K562 (cell line): Measurements from ENCODE around the gene P2RY8. TPM values are rescaled to one million over a fixed set of nuclear protein-coding genes. Genes with fewer than 3 reads are reported as not detected.

Source experiments
- ATAC-seq: fragments of 200-7000 bp; cut with Tn5 transposase; 3 replicates; pipeline ENCODE4 v1.9.1; 2020; ENCODE audit warnings: moderate library complexity
- BruUV-seq: library from RNA; stranded (reverse); fragments of 400-500 nt; replicated peaks from 2 replicates; lab custom pipeline; 2021; lab: Mats Ljungman, UMichigan
- CTCF ChIA-PET: fragments of 300-600 bp; formaldehyde crosslinking; extraction: SDS; loops from one replicate; lab custom pipeline; 2021; ENCODE audit warnings: low intra/inter-chr PET ratio; lab: Yijun Ruan, JAX
- POLR2A ChIA-PET: fragments of 300-600, 350-650 bp; sonication (Branson Sonifier 250); formaldehyde crosslinking; extraction: SDS; loops from one replicate; lab custom pipeline; 2021; ENCODE audit warnings: antibody characterized with exemption, inconsistent platforms; lab: Yijun Ruan, JAX
- DNase-seq, 4 experiments: peaks; one replicate each; pipeline versions ENCODE4 v3.0.0 to v3.0.0-alpha.2; 2011 to 2018; ENCODE audit warnings: low spot score in 3 of 4, mixed read lengths in 3 of 4; ENCODE audit errors: extremely low read depth in 1 of 4
- FAIRE-seq: peaks from 2 replicates; lab custom pipeline; 2011; peaks lifted over from hg19 to GRCh38; lab: Jason Lieb, UNC
- H2AFZ ChIP-seq: 2 replicates; pipeline ENCODE4 v1.6.0; 2011; ENCODE audit warnings: low read depth, low read length, control low read depth, inconsistent platforms
- H3K27ac ChIP-seq: fragments of 200-600 bp; 3 replicates; pipeline ENCODE4 v1.8.0; 2011; ENCODE audit warnings: low read depth, mild to moderate bottlenecking, control low read depth, inconsistent platforms, low read length, moderate library complexity, mixed read lengths; ENCODE audit errors: extremely low read depth
- H3K27me3 ChIP-seq, 2 experiments: fragments of 300-600 bp in 1 of 2; 2 replicates in 1 of 2; 3 replicates in 1 of 2; pipeline versions ENCODE4 v1.6.0 to v1.8.0; 2011; ENCODE audit warnings: inconsistent platforms in 2 of 2, low read length in 2 of 2, mild to moderate bottlenecking in 1 of 2, mixed read lengths in 1 of 2, moderate library complexity in 1 of 2; ENCODE audit not compliant: control insufficient read depth in 2 of 2, insufficient read depth in 2 of 2
- H3K36me3 ChIP-seq: fragments of 300-600 bp; 3 replicates; pipeline ENCODE4 v1.8.0; 2011; ENCODE audit warnings: mild to moderate bottlenecking, low read length, inconsistent platforms; ENCODE audit not compliant: control insufficient read depth, insufficient read depth
- H3K4me1 ChIP-seq, 2 experiments: fragments of 200-600 bp in 1 of 2; replicated peaks in 1 of 2; 2 replicates in 1 of 2; 3 replicates in 1 of 2; pipeline versions ENCODE4 v1.5.1 to v1.8.0; 2011; ENCODE audit warnings: inconsistent platforms in 2 of 2, low read length in 2 of 2, mild to moderate bottlenecking in 1 of 2, mixed read lengths in 1 of 2, moderate library complexity in 1 of 2; ENCODE audit not compliant: control insufficient read depth in 2 of 2, insufficient read depth in 2 of 2
- H3K4me2 ChIP-seq: 2 replicates; pipeline ENCODE4 v1.6.1; 2011; ENCODE audit warnings: low read length, control low read depth, inconsistent platforms, mixed read lengths; ENCODE audit not compliant: insufficient read depth
- H3K4me3 ChIP-seq: fragments of 200-600 bp; sonication (generic), shearing (Covaris generic); 2 replicates; pipeline ENCODE4 v1.5.1; 2016; ENCODE audit warnings: control low read depth, inconsistent platforms
- H3K79me2 ChIP-seq: fragments of 200-600 bp; 3 replicates; pipeline ENCODE4 v1.8.0; 2011; ENCODE audit warnings: low read length, inconsistent platforms; ENCODE audit not compliant: control insufficient read depth, insufficient read depth
- H3K9ac ChIP-seq, 2 experiments: 2 replicates each; pipeline versions ENCODE4 v1.6.0 to v1.6.1; 2011; ENCODE audit warnings: low read depth in 2 of 2, low read length in 2 of 2, control low read depth in 1 of 2, inconsistent platforms in 1 of 2, mild to moderate bottlenecking in 1 of 2, mixed read lengths in 1 of 2; ENCODE audit not compliant: insufficient read depth in 1 of 2
- H3K9me1 ChIP-seq: one replicate; pipeline ENCODE4 v1.6.0; 2011; ENCODE audit warnings: inconsistent platforms, mild to moderate bottlenecking, low read length, moderate library complexity; ENCODE audit not compliant: control insufficient read depth, insufficient read depth
- H3K9me3 ChIP-seq: replicated peaks from 2 replicates; pipeline ENCODE4 v1.5.1; 2011; ENCODE audit warnings: low read depth, low read length, inconsistent platforms; ENCODE audit not compliant: control insufficient read depth, insufficient read depth
- H4K20me1 ChIP-seq: replicated peaks from 2 replicates; pipeline ENCODE4 v1.6.1; 2011; ENCODE audit warnings: low read length, inconsistent platforms, mixed read lengths; ENCODE audit not compliant: control insufficient read depth, insufficient read depth
- CREB3 ChIP-seq: fragments of 450-650 bp; conservative IDR thresholded peaks from 2 replicates; pipeline ENCODE4 v1.6.1; 2016; ENCODE audit warnings: missing genetic modification characterization, low read depth, mild to moderate bottlenecking, missing compliant biosample characterization, moderate library complexity
- LARP7 ChIP-seq: fragments of 450-650 bp; IDR thresholded peaks from 2 replicates; pipeline ENCODE4 v1.6.1; 2016
- NFATC3 ChIP-seq: fragments of 450-650 bp; IDR thresholded peaks from 2 replicates; pipeline ENCODE4 v1.6.1; 2017; ENCODE audit warnings: mild to moderate bottlenecking
- RBM17 ChIP-seq: fragments of 200-400 bp; formaldehyde crosslinking; IDR thresholded peaks from 2 replicates; pipeline ENCODE4 v1.6.1; 2017; ENCODE audit warnings: low read depth, mild to moderate bottlenecking, low read length, borderline replicate concordance
- RBM25 ChIP-seq: fragments of 200-400 bp; formaldehyde crosslinking; IDR thresholded peaks from 2 replicates; pipeline ENCODE4 v1.6.1; 2018; ENCODE audit warnings: low read length, low read depth, moderate library complexity; ENCODE audit not compliant: severe bottlenecking
- RCOR1 ChIP-seq, 2 experiments: IDR thresholded peaks; 2 replicates each; pipeline ENCODE4 v1.6.1; 2012; ENCODE audit warnings: low read depth in 2 of 2, low read length in 2 of 2, borderline replicate concordance in 1 of 2, improper control_type of control experiment in 1 of 2
- SNRNP70 ChIP-seq: fragments of 200-400 bp; formaldehyde crosslinking; optimal IDR thresholded peaks from 2 replicates; pipeline ENCODE3; 2017; ENCODE audit warnings: low read depth, low read length
- TAF7 ChIP-seq: fragments of 450-650 bp; IDR thresholded peaks from 2 replicates; pipeline ENCODE4 v1.6.1; 2016; ENCODE audit warnings: missing genetic modification characterization, missing compliant biosample characterization
- TCF3 ChIP-seq: sonication (generic); formaldehyde crosslinking; IDR thresholded peaks from 2 replicates; pipeline ENCODE4 v1.4.0; 2020; ENCODE audit warnings: mild to moderate bottlenecking, missing genetic modification reagents
- WGBS: fragments of 100-300 bp; shearing (Covaris generic); methylation state at CpG from one replicate; pipeline ENCODE4 v1.1.6; 2016; ENCODE audit warnings: low coverage, mixed read lengths; ENCODE audit not compliant: insufficient coverage; ENCODE audit errors: missing lambda C conversion rate; 5-methylcytosine and 5-hydroxymethylcytosine counted together
- in situ Hi-C: fragments of 300-500 bp; cut with MboI; formaldehyde crosslinking; loops from 4 replicates; pipeline ENCODE4 v1.15.0; 2018; ENCODE audit warnings: inconsistent platforms, mixed read lengths
- intact Hi-C: fragments of 100-400 bp; cut with micrococcal nuclease; formaldehyde crosslinking; loops from 2 replicates; pipeline ENCODE4 v1.14.2; 2022
- polyA plus RNA-seq, 8 experiments: library from polyadenylated mRNA; depleted of rRNA in 4 of 8; stranded (reverse) in 5 of 8; unstranded in 3 of 8; fragments of >200 nt; fragmentation: Nextera tagmentation in 2 of 8; fragmentation: Illumina TruSeq in 1 of 8; extraction: Ambion mirVana in 2 of 8; extraction: Trizol in 1 of 8; gene quantifications; 2 replicates each; pipeline versions ENCODE4 v1.2.1 to v1.2.3, GENCODE V29; 2011 to 2014; ENCODE audit warnings: inconsistent platforms in 1 of 8, missing spikeins in 1 of 8
- total RNA-seq, 7 experiments: library from RNA; depleted of rRNA in 6 of 7; stranded (reverse); fragments of >200 nt in 6 of 7; fragmentation: Illumina TruSeq in 2 of 7; extraction: Trizol in 2 of 7; gene quantifications; 2 replicates each; pipeline versions ENCODE4 v1.2.1 to v1.2.3, GENCODE V29; 2011 to 2021; ENCODE audit warnings: low replicate concordance in 1 of 7
- TF ChIP-seq, protein P1 (sequence below): sonication (generic); formaldehyde crosslinking; IDR thresholded peaks from 2 replicates; pipeline ENCODE4 v1.8.1; 2022; ENCODE audit warnings: missing genetic modification reagents

P2RY8 gene
- total and polyA plus RNA-seq, 9 of the 15 experiments (the other 6 are each of a cell fraction or from before 2014, with no cell fraction given), result 0.04 to 0.69 (median 0.08) TPM; not detected in 3

DNA sequence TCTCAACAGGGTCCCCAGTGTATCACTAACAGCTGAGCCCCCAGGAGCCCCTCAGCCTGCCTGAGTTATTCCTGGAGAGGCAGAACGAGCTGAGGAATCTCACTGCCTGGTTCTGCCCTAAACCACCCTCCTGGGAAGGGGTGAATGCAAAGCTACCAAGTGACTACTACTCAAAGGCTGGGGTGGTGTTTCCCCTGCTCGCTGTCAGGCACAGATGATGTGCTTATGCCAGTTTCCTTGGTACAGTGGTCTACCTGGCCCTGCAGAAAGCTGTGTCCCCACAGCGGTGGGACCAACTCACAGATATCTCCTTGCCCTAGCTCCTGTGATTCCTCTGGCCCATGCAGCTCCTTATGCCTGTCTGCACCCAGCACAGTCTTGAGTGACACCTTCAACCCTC is 48.8 kb downstream of the P2RY8 start:
- FAIRE-seq (no peak), DNase-seq (no peak), ATAC-seq (no peak)
- POLR2A ChIA-PET, result no interaction called here
- TF ChIP-seq CREB3 (no peak), SNRNP70 (no peak), TAF7 (tag) (no peak), TCF3 (CRISPR knock-in tag) (no peak), LARP7 (no peak), RBM17 (no peak), NFATC3 (no peak), RBM25 (no peak), RCOR1 (IDR thresholded peaks at IDR 0.05; ENCODE audit: borderline replicate concordance in 1 of 2, low read depth in 2 of 2, low read length in 2 of 2) (no peak)
- TF ChIP-seq, protein P1, sequence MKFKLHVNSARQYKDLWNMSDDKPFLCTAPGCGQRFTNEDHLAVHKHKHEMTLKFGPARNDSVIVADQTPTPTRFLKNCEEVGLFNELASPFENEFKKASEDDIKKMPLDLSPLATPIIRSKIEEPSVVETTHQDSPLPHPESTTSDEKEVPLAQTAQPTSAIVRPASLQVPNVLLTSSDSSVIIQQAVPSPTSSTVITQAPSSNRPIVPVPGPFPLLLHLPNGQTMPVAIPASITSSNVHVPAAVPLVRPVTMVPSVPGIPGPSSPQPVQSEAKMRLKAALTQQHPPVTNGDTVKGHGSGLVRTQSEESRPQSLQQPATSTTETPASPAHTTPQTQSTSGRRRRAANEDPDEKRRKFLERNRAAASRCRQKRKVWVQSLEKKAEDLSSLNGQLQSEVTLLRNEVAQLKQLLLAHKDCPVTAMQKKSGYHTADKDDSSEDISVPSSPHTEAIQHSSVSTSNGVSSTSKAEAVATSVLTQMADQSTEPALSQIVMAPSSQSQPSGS (CRISPR knock-in tag), result no peak
- no peaks in the 10 kb centered on the region for H3K27me3 ChIP-seq
- no peaks in the 10 kb centered on the region for H3K79me2 ChIP-seq
- H3K9me3 ChIP-seq, result 0 out of 2 replicates have a peak, but pooled peaks cover 2% of the 10 kb centered on the region
- BruUV-seq, result no TSS peak
- H3K9me1 ChIP-seq, result no peaks in the 10 kb centered on the region
- H3K36me3 ChIP-seq, result no peaks in the 10 kb centered on the region
- no peak overlapping the region for H2AFZ ChIP-seq
- H3K27ac ChIP-seq, result no peak overlapping the region
- CTCF ChIA-PET, result no interaction called here
- intact Hi-C loops (no loop called here), in situ Hi-C loops (no loop called here)
- no peaks in the 10 kb centered on the region for H4K20me1 ChIP-seq
- no peak overlapping the region for H3K9ac ChIP-seq
- H3K4me3 ChIP-seq, result no peak overlapping the region
- WGBS, result 40% methylated on average over 2 of the region's 3 CpGs
- H3K4me2 ChIP-seq, result no peak overlapping the region
- H3K4me1 ChIP-seq, result peaks cover 0 to 5% of the 10 kb centered on the region in 2 experiments; a peak in 3 of 5 replicates
